Left ventricle myocardium inferior (tissue), 1 donor: ENCODE measurements around the gene RAB6A. TPM values are rescaled to one million over a fixed set of nuclear protein-coding genes. Genes with fewer than 3 reads are reported as not detected.

Experiments used
- DNase-seq: peaks from one replicate; pipeline ENCODE4 v3.0.0-alpha.2; 2020
- H3K27ac ChIP-seq: fragments of 200-600 bp; replicated peaks from 2 replicates; pipeline ENCODE4 v1.8.0; 2021
- H3K27me3 ChIP-seq: fragments of 200-600 bp; 2 replicates; pipeline ENCODE4 v1.8.0; 2021; ENCODE audit warnings: low read depth
- H3K36me3 ChIP-seq: fragments of 200-600 bp; 2 replicates; pipeline ENCODE4 v1.8.0; 2021
- H3K4me1 ChIP-seq: fragments of 200-600 bp; 2 replicates; pipeline ENCODE4 v1.8.0; 2021
- H3K4me3 ChIP-seq: fragments of 200-600 bp; 2 replicates; pipeline ENCODE4 v1.8.0; 2021; ENCODE audit warnings: mild to moderate bottlenecking, moderate library complexity
- H3K9me3 ChIP-seq: fragments of 200-600 bp; replicated peaks from 2 replicates; pipeline ENCODE4 v1.8.0; 2021
- CTCF ChIP-seq: fragments of 200-600 bp; IDR thresholded peaks from 2 replicates; pipeline ENCODE4 v1.8.0; 2021; ENCODE audit warnings: antibody characterized with exemption, mild to moderate bottlenecking, borderline replicate concordance
- intact Hi-C: fragments of 100-400 bp; cut with micrococcal nuclease; formaldehyde crosslinking; loops from one replicate; pipeline ENCODE4 v1.11.0; 2022
- long read RNA-seq: library from polyadenylated mRNA; unstranded; transcript quantifications from one replicate; pipeline ENCODE4 v2.0.0, GENCODE V29; 2021
- total RNA-seq: library from RNA; stranded (reverse); fragmentation: NEBNext Ultra II Directional; extraction: Animal tissue kit (Norgen Biotek cat#: 25700); gene quantifications from one replicate; pipeline ENCODE4 v1.2.1, GENCODE V29; 2021
- donor health status: DM: no; HTN: yes; CAD: no; lungs with severe emphysema.

The RAB6A gene
- total RNA-seq = 98.3 TPM
- long read RNA-seq, transcript RAB6A-201 (8 exons, 3,389 nt) = major isoform, 43 of 91 reads
- long read RNA-seq, transcript RAB6A-202 (8 exons, 3,085 nt) = minor isoform, 33 of 91 reads
- long read RNA-seq, partial matches to known transcripts = 4 of 91 reads
- long read RNA-seq, other reads (novel, unspliced or antisense) = 10 of 91 reads

- peak; percentile 52 for TF ChIP-seq CTCF
- Histone ChIP-seq H3K4me3 (peak within 1 kb of the TSS; percentile 100), H3K4me1 (peaks cover 37% of the 10 kb centered on the region), H3K36me3 (no peaks in the 10 kb centered on the region), H3K9me3 (no peaks in the 10 kb centered on the region), H3K27ac (peak within 1 kb of the TSS; percentile 100), H3K27me3 (no peaks in the 10 kb centered on the region)
- intact Hi-C loops = no loop called here
- DNase-seq = peak; percentile 100
Observed at GRCh38 chr11:73760679-73761402, at the start of gene RAB6A. TSS of gene RAB6A (minus strand) at chr11:73761074. CDS start at chr11:73760635, 439 bp downstream.

- intact Hi-C loops = no loop called here
- Histone ChIP-seq H3K36me3 (peaks cover 26% of the 10 kb centered on the region), H3K27me3 (no peaks in the 10 kb centered on the region), H3K27ac (no peak overlapping the region), H3K4me1 (no peaks in the 10 kb centered on the region), H3K9me3 (no peaks in the 10 kb centered on the region), H3K4me3 (no peak overlapping the region)
- TF ChIP-seq CTCF = no peak
- no peak for DNase-seq
Observed at GRCh38 chr11:73810637-73811036, 49.8 kb upstream of the RAB6A start.

GRCh38 chr11:73808052-73808451 lies 47.2 kb upstream of the RAB6A start:
- no peak overlapping the region for H3K27ac ChIP-seq
- DNase-seq = no peak
- TF ChIP-seq CTCF = no peak
- H3K27me3 ChIP-seq = no peaks in the 10 kb centered on the region
- H3K36me3 ChIP-seq = peaks cover 27% of the 10 kb centered on the region
- intact Hi-C loops = no loop called here
- no peak overlapping the region for H3K4me3 ChIP-seq
- no peaks in the 10 kb centered on the region for H3K9me3 ChIP-seq
- no peaks in the 10 kb centered on the region for H3K4me1 ChIP-seq

- no peak for TF ChIP-seq CTCF
- Histone ChIP-seq H3K27ac (no peak overlapping the region), H3K27me3 (no peaks in the 10 kb centered on the region), H3K4me3 (no peak overlapping the region), H3K36me3 (peaks cover 24% of the 10 kb centered on the region), H3K4me1 (peaks cover 5% of the 10 kb centered on the region), H3K9me3 (no peaks in the 10 kb centered on the region)
- intact Hi-C loops = no loop called here
- no peak for DNase-seq
Observed at GRCh38 chr11:73804712-73805111, 43.8 kb upstream of the RAB6A start.

GRCh38 chr11:73801136-73801535 lies 40.3 kb upstream of the RAB6A start:
- Histone ChIP-seq H3K9me3 (no peaks in the 10 kb centered on the region), H3K27ac (no peak overlapping the region), H3K36me3 (peaks cover 9% of the 10 kb centered on the region), H3K27me3 (no peaks in the 10 kb centered on the region), H3K4me1 (peaks cover 8% of the 10 kb centered on the region), H3K4me3 (no peak overlapping the region)
- TF ChIP-seq CTCF = no peak
- no peak for DNase-seq
- intact Hi-C loops = no loop called here
